ENCODE results near the gene ANK2.

- TF ChIP-seq CTCF (IDR thresholded peaks at IDR 0.05), result no peak
- no peak for TF ChIP-seq POLR2A (IDR thresholded peaks at IDR 0.05)
Observed at GRCh38 chr4:113255628-113256027, 206.2 kb downstream of the ANK2 start.

All from uterus (tissue), 2 donors.